Anterior cingulate cortex (tissue), 58 donors: ENCODE results near the gene CCDC117.
"Not testable (repeated sequence)": the region's sequence is repeated elsewhere in the genome, so short reads cannot be mapped to it uniquely, and the experiment has no call there.

ENCODE experiments used
- DNase-seq, 58 donors: peaks; one replicate each; lab custom pipeline; 2025; lab: John Stamatoyannopoulos, UW

The CCDC117 gene, protein sequence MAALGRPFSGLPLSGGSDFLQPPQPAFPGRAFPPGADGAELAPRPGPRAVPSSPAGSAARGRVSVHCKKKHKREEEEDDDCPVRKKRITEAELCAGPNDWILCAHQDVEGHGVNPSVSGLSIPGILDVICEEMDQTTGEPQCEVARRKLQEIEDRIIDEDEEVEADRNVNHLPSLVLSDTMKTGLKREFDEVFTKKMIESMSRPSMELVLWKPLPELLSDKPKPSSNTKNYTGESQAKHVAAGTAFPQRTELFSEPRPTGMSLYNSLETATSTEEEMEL

DNA sequence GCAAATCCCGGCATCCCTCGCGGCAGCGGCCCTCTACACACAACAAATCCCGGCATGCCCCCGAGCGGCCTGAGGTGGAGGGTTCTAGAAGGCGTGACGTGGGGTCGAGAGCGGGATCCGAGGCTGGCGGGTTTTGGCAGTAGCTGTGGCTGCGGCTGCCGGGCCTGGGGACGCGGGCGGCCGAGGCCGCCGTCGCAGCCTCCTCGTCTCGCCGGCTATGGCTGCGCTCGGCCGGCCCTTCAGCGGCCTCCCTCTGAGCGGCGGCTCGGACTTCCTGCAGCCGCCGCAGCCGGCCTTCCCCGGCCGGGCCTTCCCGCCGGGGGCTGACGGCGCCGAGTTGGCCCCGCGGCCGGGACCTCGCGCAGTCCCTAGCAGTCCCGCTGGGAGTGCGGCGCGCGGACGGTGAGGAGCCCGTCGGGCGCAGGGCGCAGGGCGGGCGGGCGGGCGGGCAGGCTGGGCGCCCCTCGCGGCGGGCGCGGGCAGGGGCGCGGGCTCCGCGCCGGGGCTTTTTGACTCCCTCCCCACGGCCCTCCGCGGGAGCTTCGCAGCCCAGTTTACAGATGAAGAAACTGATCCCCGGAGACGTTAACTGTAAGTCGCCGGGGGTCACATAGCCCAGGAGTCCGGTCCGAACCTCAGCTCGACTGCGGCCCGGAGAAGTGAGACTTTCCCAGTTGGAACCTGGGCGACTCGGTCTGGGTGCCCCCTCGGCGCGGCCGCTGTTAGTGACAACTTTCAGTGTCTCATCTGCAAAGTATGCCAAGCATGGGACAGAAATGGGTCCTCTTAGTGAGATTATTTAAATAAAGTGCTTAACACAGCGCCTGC is at the start of gene CCDC117:
TSS of gene CCDC117 (plus strand) at position 63 of the 828 bp plus-strand sequence. CDS start at position 218, 155 bp downstream.
- peak; percentile 47 to 97 (median 93) for DNase-seq

DNA sequence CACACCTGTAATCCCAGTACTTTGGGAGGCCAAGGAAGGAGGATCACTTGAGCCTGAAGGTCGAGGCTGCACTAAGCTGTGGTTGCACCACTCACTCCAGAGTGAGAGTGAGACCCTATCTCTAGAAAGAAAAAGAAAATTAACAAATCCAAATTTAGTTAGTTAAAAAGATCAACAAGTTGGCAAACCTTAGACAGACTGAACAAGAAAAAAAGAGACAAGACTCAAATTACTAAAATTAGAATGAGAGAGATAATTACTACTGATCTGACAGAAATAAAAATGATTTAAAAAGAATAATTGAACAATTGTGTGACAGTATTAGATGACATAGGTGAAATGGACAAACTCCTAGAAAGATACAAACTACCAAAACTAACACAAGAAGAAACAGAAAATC is 44.5 kb upstream of the CCDC117 start:
- DNase-seq = no peak

DNA sequence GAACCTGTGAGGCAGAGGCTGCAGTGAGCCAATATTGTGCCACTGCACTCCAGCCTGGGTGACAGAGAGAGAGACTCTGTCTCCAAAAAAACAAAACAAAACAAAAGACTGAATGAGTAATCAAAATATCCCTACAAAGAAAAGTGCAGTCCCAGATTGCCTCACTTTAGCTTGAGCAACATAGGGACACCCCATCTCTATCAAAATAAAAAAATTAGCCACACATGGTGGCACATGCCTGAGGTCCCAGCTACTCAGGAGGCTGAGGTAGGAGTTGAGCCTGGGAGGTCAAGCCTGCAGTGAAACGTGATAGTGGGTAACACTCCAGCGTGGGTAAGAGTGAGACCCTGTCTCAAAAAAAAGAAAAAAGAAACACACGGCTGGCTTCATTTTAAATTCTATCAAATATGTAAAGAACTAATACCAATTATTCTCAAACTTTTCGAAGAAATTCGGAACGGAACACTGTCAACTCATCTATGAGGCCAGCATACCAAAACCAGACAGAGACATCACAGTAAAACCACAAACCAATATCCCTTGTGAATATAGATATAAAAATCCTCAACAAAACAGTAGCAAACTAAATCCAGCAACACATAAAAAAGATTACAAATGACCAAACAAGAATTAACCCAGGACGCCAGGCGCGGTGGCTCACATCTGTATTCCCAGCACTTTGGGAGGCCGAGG is 43.7 kb upstream of the CCDC117 start:
- DNase-seq = no peak

DNA sequence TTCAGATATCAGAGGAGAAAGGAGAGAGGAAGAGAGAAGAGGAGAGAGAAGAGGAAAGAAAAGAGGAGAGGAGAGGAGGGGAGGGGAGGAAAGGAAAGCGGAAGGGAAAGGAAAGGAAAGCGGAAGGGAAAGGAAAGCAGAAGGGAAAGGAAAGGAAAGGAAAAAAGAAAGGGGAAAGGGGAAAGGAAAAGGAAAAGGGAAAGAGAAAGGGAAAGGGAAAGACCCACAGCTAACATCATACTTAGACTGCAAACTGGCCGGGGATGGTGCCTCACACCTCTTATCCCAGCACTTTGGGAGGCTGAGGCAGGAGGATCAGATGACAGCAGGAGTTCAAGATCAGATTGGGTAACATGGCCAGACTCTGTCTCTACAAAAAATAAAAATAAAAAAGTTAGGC is 42.3 kb upstream of the CCDC117 start:
- no peak for DNase-seq

DNA sequence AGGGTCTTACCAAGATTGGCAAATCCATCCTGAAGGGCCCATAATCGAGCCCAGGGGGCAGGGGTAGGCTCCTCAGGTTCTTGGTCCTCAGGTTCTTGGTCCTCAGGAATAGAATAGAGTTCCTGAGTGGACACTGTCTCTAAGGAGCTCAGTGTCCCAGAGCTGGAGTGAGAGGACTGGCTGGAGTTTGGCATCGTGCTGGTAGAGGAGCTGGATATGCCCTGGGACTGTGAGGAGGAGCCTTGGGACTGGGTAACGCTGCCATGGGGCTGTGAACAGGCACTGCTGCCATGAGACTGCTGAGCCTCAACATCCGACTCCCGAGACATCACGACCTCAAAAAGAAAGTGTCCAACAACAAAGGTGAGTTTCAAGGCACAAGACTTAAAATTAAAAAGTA is 38.1 kb upstream of the CCDC117 start:
- no peak for DNase-seq

DNA sequence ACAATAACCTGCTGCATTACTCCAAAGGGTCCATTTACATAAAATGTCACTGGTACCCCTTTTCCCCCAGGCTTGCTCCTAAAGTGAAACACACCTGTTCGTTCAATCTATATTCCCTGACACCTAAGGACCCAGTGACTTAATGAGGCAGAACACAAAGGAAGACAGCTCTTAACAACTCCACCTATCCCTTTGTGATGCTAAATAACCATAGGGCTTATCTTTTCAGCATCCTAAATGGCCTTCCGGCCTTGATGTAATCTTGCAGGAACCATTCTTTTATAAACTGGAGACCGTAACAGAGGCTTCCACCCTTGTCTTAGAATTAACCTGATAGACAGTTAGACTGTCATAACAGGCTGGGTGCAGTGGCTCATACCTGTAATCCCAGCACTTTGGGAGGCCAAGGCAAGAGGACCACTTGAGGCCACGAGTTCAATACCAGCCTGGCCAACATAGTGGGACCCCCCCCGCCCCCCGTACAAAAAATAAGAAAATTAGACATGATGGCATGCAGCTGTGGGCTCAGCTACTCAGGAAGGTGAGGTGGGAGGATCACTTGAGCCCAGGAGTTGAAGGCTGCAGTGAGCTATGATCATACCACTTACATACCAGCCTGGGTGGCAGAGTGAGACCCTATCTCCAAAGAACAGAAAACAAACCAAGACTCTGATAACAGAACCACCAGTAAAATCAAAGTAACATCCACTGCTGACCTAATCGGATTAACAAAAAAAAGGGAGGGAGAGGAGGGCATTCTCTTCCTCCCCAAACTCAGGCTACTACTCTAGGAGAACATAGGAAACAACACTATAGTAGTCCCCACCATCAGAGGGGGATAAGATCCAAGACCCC is 36.0 kb upstream of the CCDC117 start:
- no peak for DNase-seq

DNA sequence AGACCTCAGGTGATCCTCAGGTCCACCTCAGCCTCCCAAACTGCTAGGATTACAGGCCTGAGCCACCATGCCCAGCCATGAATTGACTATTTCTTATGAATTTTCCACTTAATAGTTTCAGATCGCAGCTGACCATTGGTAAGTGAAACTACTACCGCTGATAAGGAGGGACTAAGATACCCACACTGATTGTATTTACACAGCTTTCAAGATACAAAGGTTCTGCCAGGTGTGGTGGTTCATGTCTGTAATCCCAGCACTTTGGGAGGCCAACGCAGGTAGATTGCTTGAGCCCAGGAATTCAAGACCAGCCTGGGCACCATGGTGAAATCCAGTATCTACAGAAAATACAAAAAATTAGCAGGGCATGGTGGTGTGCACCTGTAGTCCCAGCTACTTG is 34.8 kb upstream of the CCDC117 start:
- no peak for DNase-seq

GRCh38 chr22:28738876-28739275 is 33.6 kb upstream of the CCDC117 start:
- DNase-seq = not testable (repeated sequence)

DNA sequence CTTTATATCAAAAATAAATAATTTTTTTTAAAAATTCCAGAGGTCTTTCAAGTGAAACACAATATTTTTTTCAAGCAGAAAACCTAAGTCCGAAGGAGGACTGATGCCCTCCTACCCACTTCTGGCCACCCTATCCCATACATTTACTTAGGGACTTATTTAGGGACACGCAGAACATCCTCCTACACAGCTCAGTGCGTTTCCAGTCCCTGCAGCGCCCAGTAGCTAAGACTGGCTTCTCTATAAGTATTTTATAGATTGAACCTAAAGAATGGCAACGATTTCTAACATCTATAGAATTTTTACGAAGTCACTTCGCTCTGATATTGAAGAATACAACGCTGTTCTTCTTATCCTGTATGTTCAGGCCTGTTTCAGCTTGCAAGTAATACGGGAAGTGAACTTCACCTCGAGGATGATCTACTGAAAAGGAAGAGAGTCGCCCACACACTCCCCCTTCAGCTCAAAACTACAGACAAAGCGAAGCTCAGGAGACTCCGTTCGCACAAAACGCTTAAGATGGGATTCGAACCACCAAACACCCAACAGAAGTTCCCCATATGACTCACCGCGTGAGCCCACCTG is 31.2 kb upstream of the CCDC117 start:
- DNase-seq = no peak

DNA sequence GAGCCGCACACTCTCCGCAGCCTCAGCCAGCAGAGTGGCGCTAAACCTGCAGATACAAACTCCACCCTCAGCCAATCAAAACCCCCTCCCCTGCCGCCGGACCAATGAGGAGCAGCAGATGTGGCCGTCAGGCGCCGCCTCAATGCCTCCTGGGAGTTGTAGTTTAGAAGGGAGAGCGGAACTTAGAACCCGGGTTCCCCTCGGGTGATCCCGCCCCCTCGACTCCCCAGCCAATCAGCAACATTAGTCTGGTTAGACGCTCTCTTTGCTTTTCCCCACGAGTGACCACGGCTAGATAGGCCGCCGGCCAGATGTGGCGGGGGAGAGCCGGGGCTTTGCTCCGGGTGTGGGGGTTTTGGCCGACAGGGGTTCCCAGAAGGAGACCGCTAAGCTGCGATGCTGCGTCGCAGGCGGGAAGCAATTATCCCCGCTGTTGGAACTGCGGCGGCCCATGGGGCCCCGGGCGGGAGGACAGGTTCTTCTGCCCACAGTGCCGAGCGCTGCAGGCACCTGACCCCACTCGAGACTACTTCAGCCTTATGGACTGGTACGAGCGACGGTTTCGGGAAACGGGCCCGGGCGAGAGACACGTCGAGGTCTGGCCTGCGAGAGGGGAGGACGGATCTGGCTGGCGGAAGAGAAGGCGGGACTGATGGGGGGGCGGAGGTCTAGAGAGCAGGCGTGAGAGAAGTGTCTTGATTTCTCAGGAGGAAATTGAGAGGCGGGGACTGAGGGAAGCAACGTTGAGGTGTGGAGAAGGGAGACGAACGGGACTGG is 30.5 kb upstream of the CCDC117 start, which contains the start of the genes CHEK2 and HSCB:
TSS of gene CHEK2 (minus strand) at position 36 of the 777 bp plus-strand sequence. CDS start 7,099 bp downstream, outside the sequence.
TSS of gene HSCB (plus strand) at position 255 of the 777 bp plus-strand sequence. CDS start at position 312, 57 bp downstream.
- peak; percentile 79 to 98 (median 96) for DNase-seq

DNA sequence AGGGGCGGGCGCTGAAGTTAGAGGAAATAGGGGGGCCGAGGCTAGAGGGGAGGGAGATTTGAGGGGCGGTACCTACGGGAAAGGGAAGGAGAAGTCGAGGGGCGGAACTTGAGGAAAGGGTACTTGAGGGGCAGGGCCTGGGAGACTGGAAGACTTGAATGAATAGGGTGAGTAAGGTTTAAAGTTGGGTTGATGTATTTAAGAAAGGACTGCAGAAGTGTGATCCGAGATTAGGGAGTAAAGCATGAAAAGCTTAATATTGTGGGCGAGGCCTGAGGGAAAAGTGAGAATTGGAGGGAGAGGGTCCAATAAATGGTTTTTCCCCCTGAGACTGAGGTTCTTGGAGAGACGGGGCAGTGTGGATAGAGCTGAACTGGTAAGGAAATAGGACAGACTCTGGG is 29.9 kb upstream of the CCDC117 start:
- peak in 2 of 58 donors; percentile 55 to 66 for DNase-seq

GRCh38 chr22:28743852-28744251 is 28.6 kb upstream of the CCDC117 start:
- no peak for DNase-seq

GRCh38 chr22:28750471-28750881 is 22.0 kb upstream of the CCDC117 start:
- no peak for DNase-seq

DNA sequence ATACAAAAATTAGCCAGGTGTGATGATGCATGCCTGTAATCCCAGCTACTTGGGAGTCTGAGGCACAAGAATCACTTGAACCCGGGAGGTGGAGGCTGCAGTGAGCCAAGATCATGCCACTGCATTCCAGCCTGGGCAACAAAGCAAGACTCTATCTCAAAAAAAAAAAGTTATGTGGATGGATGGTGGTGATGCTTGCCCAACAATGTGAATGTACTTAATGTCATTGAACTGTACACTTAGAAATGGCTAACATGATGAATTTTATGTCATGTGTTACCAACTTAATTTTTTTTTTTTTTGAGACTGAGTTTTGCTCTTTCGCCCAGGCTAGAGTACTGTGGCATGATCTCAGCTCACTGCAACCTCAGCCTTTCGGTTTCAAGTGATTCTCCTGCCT is 18.0 kb upstream of the CCDC117 start:
- DNase-seq = not testable (repeated sequence)

DNA sequence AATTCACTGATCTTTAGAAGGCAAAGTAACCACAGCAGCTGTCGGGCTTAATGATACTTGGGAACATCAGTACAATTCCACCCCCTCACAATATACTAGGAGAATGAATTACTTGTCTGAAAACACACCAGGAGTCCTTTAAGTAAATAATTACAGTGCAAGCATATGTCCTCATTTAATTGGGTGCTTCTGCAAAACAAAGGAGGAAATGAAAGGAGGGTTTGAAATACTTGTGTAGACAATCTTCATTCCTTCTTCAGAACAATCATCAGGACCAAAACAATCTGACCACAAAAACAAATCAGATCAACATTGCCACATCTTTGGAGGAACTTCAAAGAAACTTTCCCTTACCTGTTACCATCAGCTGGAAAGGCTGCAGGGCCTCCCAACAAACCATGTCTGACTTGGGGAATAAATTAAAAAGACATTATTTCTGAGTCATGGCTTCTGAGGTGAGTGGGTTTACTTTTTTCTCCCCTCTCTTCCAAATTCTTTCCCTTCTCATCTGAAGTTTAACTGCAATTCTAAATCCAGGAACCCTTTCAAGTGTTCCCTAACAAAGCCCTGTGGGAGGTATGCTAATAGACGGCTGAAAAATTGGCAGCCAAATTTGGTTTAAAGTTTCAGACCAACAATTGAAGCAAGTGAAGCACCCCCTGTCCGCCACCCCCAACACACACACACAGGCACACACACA is 12.5 kb upstream of the CCDC117 start:
- peak in 2 of 58 donors; percentile 0 to 17 for DNase-seq

DNA sequence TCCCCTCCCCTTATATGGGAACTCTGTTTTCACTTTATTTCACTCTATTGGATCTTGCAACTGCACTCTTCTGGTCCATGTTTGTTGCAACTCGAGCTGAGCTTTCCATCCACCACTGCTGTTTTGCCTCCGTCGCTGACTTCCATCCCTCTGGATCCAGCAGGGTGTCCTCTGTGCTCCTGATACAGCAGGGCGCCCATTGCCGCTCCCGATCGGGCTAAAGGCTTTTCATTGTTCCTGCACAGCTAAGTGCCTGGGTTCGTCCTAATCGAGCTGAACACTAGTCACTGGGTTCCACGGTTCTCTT is 11.1 kb upstream of the CCDC117 start:
- DNase-seq = no peak

DNA sequence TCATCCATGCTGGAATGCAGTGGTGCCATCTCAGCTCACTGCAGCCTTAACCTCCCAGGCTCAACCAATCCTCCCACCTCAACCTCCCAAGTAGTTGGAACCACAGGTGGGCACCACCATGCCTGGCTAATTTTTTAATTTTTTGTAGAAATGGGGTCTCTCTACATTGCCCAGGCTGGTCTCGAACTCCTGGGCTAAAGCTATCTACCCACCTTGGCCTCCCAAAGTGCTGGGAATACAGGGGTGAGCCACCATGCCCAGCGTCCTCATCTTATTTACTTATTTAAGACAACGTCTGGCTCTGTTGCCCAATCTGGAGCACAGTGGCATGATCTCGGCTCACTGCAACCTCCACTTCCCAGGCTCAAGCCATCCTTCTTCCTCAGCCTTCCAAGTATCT is 10.5 kb upstream of the CCDC117 start:
- not testable (repeated sequence) for DNase-seq

- no peak for DNase-seq
Measured at GRCh38 chr22:28766628-28767027, 5.9 kb upstream of the CCDC117 start.
